Middle frontal gyrus (tissue), 1 donor: ENCODE measurements around the gene ZFAND3.
"Not testable (repeated sequence)": the region's sequence is repeated elsewhere in the genome, so short reads cannot be mapped to it uniquely, and the experiment has no call there.

Source experiments
- DNase-seq: peaks from one replicate; pipeline ENCODE4 v3.0.0-alpha.2; 2015; ENCODE audit warnings: low spot score; ENCODE audit errors: extremely low spot score

The ZFAND3 gene

DNA sequence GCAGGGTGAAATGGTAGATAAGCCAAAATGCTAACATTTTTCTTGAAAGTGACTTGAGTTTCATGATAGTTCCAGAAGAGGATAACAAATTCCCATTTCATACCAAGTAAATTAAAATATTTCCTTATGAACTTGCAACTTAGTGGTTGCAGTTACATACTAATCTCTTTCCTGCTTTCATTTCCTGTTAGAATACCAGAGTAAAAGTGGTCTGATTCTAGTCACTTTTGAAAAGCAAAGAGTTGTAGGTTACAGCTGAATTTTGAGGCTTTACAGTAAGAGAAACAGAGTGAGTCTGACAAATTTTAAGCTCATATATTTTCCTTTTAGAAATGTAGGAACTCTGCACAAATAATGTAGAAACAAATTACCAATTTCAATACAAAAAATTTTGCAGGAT is 117.4 kb downstream of the ZFAND3 start:
- no peak for DNase-seq

- no peak for DNase-seq
These were observed 119.4 kb downstream of the ZFAND3 start for GRCh38 chr6:37938909-37939308.

DNA sequence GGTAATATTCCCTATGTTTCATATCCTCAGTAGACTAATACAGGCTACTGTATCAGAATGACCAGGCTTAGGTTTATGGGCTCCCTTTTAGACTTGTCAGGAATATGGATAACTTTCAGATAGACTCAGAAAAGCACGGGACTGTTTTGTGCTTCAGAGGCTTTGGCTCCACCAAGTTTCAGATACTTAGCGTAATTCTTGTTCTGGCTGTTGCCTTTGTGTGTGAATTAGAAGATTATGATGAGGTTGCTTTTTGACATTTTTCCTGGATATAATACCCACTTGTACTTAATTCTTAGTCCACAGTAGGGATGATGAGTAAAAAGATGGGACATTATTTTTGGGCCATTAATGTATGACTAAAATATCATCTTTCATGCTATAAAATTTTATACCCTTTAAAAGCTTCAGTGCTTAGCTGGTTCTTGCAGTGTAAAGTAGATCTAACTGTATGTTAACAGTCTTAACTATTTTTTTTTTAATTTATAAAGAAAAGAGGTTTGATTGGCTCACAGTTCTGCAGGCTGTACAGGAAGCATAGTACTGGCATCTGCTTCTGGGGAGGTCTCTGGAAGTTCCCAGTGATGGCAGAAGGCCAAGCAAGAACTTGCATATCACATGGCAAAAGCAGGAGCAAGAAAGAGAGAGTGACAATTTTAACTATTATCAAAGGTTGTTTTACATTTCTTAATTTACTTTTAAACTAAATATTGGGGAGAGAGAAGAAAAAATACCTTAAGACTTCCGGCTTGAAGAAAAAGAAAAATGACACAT is 120.7 kb downstream of the ZFAND3 start:
- DNase-seq = no peak

DNA sequence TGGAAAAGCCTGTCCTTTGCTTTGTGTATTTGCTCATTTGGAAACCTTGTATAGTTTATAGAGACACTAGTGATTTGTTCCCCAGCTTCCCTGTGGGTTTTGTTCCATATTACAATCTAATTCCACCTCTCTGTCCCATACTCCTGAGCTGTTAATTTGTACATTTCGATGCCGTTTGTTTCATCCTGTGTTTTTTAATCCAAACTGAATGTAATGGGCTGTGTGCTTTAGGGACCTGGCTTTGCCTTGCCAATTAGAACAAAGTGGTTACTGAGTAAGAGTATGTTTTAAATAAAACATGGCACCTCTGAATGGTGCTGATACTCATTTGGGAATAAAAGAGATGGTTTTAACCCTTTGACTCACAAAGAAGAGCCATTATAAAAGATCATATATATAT is 122.3 kb downstream of the ZFAND3 start:
- no peak for DNase-seq

DNA sequence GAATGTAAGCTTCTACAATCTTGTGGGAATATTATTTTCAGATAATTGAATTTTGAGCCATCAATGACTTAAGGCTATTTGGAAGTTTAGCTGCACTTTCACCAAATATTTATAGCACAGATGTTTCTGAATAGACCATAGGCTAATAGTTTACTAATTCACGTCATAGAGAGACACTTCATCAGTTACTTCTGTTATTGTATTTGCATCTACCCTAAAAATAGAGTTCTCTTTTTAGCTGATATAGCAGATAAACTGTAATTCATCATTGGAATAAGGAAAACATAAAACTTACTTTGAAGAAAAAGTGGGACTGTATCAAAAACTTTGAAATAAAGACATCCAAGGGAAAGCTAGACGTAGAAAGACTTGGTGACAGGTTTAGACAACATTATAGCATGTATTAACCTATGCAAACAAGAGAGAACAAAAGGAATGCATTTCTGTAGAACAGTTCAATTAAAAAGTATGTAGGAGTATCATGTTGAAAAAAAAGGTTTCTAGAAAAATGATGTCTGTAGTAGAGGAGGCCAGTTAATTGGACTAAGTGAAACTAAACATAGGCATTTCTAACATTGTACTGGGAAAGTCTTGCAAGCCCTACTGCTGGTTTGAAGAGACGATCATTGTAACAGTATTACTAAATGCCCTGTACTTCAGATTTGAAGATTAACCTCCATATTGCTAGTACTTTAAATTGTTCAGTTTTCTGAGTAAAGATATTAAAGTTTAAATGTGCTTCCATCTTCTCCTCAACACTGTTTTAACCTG is 123.3 kb downstream of the ZFAND3 start:
- DNase-seq = no peak

- DNase-seq = no peak
These were observed 124.0 kb downstream of the ZFAND3 start for GRCh38 chr6:37943436-37944058.

DNA sequence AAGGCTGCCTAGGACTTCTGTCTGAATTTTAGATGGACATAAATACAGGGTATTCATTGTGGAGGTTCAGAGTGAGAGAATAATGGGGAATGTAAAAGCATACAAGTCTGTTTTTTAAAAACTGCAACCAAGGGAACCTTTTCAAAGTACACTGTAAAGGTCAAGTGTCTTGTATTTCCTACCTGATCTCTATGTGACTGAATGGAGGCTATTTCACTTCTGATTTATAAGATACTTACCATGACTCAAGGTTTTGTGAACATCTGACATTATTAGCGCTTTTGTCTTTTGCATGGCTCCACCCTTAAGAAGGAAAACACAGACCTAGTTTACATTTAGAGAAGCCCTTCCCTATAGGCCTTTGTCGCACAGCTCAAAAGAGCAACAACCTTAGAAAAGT is 126.5 kb downstream of the ZFAND3 start:
- no peak for DNase-seq

- DNase-seq = no peak
These were observed 127.9 kb downstream of the ZFAND3 start for GRCh38 chr6:37947468-37947867.

- DNase-seq = not testable (repeated sequence)
These were observed 129.1 kb downstream of the ZFAND3 start for GRCh38 chr6:37948584-37948983.

DNA sequence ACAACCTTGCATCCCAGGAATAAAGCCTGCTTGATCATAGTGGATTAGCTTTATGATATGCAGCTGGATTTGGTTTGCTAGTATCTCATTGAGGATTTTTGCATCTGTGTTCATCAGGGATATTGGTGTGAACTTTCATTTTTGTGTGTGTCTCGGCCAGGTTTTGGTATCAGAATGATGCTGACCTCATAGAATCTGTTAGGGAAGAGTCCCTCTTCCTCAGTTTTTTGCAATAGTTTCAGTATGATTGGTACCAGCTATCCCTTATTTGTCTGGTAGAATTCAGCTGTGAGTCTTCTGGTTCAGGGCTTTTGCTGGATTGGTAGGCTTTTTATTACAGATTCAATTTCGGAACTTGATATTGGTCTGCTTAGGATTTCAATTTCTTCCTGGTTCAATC is 132.5 kb downstream of the ZFAND3 start:
- DNase-seq = no peak

DNA sequence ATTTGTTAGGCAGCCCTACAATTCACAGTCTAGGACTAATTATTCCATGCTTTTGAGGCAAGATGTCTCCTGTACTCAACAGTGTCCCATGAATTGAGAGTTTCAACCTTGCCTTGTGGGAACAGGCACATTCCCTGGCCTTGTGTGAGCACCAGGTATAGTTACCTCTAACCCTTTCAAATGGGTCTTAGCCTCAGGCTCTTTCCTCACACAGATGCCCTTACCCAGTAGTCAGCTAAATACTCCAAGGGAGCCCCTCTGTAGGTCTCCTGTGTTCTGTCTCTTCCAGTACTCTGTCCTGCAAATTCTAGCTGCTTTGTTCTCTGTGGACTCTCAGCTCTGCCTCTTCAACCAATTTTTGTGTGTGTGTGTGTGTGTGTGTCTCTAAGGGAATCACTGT is 135.3 kb downstream of the ZFAND3 start:
- no peak for DNase-seq

- DNase-seq = no peak
These were observed 137.3 kb downstream of the ZFAND3 start for GRCh38 chr6:37956711-37957275.

GRCh38 chr6:37959061-37959460 is 139.5 kb downstream of the ZFAND3 start:
- DNase-seq = no peak

DNA sequence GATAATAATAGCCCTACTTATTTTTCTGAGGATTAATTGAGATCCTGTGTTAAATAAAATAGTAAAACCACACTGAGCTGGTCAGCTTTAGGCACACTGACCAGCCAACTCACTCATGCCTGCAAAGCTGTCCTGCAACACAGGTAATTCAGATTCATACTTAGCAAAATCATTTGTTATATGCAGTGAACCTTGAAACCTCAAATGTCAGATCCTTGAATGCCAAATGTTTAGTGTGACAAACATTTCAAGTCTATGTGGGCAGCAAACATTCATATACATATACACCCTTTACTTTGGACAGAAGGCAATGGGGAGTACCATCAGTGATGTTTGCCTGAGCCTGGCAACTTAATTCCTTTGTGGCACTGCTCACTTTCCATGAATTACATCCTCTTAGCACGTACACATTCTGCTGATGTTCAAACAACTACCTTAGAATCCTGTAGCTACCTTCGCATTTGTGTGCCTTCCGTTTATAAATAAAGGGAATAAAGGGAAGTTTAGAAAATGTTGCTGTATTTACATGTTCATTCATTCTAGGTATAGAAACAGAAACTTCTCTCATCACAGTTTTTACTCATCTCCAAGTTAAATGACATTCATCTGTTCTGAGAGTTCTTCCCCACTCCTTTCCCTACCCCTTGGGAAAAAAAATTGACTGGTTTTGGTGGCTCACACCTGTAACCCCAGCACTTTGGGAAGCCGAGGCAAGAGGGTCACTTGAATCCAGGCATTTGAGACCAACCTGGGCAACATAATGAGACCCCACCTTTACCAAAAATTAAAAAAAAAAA is 140.8 kb downstream of the ZFAND3 start:
- no peak for DNase-seq

GRCh38 chr6:37962481-37963080 is 143.1 kb downstream of the ZFAND3 start:
- DNase-seq = not testable (repeated sequence)

DNA sequence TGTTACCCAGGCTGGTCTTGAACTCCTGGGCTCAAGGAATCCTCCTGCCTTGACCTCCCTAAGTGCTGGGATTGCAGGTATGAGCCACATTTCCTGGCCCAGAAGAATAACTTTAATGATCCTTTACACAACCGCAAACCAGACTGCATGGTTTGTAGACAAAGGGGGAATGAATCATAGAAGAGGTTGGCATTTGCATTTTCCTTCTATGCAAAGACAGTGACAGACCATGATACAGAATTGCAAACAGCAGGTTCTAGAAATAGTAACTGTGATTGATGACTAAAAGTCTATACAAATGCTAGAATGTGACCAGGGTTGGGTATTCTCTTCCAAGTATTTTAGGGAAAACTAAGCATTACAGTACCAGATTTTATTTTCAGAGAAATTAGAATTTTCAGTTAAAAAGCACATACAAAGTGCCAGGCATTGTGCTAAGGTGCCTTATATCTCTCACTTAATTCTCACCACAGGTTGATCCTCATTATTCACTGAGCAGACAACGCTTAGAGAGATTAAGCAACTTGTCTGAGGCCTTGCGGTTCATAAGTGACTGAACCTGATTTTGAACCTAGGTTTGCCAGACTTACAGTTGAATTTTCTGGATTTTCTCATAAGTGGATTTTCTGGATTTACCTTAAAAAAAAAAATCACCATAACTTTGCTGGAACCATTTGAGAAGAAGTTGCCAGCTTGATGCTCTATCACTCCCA is 146.6 kb downstream of the ZFAND3 start:
- DNase-seq = no peak

GRCh38 chr6:37966801-37967200 is 147.3 kb downstream of the ZFAND3 start:
- DNase-seq = no peak

- no peak for DNase-seq
These were observed 148.1 kb downstream of the ZFAND3 start for GRCh38 chr6:37967651-37968050.

DNA sequence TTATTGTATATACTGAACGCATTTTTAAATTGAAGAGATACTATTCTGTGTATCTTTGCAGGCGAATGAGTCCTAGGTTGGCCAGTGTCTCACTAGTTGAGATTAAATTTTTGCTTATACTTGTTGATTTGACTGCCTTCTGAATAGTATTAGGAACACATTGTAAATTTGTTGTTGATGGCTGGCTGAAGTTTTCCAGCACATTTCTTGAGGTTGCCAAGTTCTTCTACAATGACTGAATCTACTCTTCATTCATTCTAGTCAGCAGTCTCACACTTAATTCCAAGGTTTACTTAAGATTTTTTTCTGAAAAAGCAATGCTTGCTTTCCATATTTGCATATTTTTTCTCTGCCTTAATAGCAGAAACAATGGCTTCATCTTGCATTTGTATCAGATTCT is 151.7 kb downstream of the ZFAND3 start:
- DNase-seq = no peak

DNA sequence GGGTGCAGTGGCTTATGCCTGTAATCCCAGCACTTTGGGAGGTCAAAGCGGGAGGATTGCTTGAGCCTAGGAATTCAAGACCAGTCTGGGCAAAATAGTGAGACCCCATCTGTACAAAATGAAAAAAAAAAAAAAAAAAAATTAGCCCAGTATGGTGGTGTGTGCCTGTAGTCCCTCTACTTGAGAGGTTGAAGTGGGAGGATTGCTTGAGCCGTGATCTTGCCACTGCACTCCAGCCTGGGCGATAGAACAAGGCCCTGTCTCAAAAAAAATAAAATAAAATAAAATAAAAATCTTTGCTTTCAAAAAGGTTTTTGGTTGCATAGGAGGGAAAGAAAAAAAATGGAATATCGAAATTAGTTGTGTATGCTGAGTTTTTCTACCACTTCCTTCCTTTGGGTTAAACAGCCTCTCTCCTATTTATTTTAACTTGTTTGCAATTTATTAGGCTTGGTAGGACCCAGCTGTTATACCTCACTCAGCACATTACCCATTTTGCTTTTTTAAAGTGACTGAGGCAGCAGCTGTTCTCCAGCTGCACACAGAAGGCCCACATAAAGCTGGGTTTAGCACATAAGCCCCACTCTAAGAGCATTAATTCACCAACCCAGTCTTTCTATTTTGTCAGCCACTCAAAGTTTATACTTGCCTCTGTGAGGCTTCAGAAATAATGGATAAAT is 152.3 kb downstream of the ZFAND3 start:
- no peak for DNase-seq
